BE2C (cell line): Measurements from ENCODE around the gene ATP13A1. TPM values are rescaled to one million over a fixed set of nuclear protein-coding genes. Genes with fewer than 3 reads are reported as not detected.
"Not testable (repeated sequence)": the region's sequence is repeated elsewhere in the genome, so short reads cannot be mapped to it uniquely, and the experiment has no call there.

Experiments used
- DNase-seq: peaks from one replicate; pipeline ENCODE4 v3.0.0-alpha.2; 2020
- H3K27me3 ChIP-seq: fragments of 250-450 bp; sonication (Bioruptor Pico); 2 replicates; pipeline ENCODE4 v1.5.1; 2020; ENCODE audit warnings: mild to moderate bottlenecking
- H3K36me3 ChIP-seq: fragments of 250-450 bp; sonication (Bioruptor Pico); 2 replicates; pipeline ENCODE4 v1.5.1; 2020; ENCODE audit warnings: mild to moderate bottlenecking
- H3K4me1 ChIP-seq: fragments of 250-450 bp; sonication (Bioruptor Pico); 2 replicates; pipeline ENCODE4 v1.5.1; 2020
- H3K4me3 ChIP-seq: 2 replicates; pipeline ENCODE4 v1.5.1; 2011; ENCODE audit warnings: low read depth, low read length
- H3K9me3 ChIP-seq: fragments of 250-450 bp; sonication (Bioruptor Pico); 2 replicates; pipeline ENCODE4 v1.5.1; 2020
- polyA plus RNA-seq: library from polyadenylated mRNA; unstranded; fragments of >200 nt; gene quantifications from one replicate; pipeline ENCODE4 v1.2.1, GENCODE V29; 2012; ENCODE audit warnings: low read depth, missing spikeins; ENCODE audit not compliant: insufficient read length, insufficient read depth
- TF ChIP-seq, protein P1 (sequence below): IDR thresholded peaks from 2 replicates; pipeline ENCODE4 v1.5.1; 2012; ENCODE audit warnings: mild to moderate bottlenecking, low read depth, low read length

Gene ATP13A1
- polyA plus RNA-seq = 185 TPM

DNA sequence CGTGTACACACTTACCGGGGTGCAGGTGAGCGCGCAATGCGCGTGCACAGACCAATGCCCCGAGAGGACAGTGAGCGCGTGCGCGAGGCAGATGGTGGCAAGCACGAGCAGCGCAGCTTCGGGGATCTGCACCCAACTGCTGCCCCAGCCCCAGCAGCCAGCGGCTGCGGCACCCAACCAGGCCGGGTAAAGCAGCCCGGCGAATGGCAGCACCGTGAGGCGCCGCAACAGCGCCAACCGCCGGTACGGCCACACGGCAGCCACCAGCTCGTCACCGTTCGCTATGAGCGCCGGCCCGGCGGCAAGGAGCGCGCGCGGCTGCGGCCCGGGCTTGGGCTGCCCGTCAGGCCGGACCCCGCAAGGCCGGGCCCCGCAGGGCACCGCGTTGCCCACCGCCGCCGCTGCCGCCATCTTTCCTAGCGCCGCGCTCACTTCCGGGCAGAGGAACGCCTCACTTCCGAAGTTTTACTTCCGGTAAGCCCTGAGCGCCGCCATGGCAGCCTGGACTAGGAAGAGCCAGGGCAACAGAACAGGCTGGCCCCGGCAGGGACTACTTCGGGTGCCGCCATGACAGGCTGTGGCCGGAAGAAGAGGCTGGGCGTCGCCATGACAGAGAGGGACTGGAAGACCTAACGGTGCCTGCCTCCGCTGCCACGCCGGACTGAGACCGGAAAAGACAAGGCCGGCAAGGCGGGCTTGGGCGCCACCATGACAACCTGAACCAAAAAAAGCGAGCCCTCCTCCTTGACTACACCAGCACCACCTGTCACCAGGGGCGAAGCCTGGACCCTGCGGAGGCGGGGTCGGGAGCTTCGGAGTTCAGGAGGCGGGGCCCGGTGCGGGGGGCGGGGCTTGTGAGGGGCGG, at the start of gene ATP13A1:
Gene ATP13A1, minus strand, starts transcription at position 421 of the 865 bp plus-strand sequence. Its CDS starts 10 bp downstream, at position 411.
- peak within 1 kb of the TSS; percentile 98 for H3K4me3 ChIP-seq
- H3K4me1 ChIP-seq = no peaks in the 10 kb centered on the region; the same call in 1 of the 2 replicates
- H3K9me3 ChIP-seq = no peaks in the 10 kb centered on the region
- peak; percentile 97 for DNase-seq
- peaks cover 23% of the 10 kb centered on the region for H3K36me3 ChIP-seq
- TF ChIP-seq, protein P1, sequence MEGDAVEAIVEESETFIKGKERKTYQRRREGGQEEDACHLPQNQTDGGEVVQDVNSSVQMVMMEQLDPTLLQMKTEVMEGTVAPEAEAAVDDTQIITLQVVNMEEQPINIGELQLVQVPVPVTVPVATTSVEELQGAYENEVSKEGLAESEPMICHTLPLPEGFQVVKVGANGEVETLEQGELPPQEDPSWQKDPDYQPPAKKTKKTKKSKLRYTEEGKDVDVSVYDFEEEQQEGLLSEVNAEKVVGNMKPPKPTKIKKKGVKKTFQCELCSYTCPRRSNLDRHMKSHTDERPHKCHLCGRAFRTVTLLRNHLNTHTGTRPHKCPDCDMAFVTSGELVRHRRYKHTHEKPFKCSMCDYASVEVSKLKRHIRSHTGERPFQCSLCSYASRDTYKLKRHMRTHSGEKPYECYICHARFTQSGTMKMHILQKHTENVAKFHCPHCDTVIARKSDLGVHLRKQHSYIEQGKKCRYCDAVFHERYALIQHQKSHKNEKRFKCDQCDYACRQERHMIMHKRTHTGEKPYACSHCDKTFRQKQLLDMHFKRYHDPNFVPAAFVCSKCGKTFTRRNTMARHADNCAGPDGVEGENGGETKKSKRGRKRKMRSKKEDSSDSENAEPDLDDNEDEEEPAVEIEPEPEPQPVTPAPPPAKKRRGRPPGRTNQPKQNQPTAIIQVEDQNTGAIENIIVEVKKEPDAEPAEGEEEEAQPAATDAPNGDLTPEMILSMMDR = no peak
- no peaks in the 10 kb centered on the region for H3K27me3 ChIP-seq

DNA sequence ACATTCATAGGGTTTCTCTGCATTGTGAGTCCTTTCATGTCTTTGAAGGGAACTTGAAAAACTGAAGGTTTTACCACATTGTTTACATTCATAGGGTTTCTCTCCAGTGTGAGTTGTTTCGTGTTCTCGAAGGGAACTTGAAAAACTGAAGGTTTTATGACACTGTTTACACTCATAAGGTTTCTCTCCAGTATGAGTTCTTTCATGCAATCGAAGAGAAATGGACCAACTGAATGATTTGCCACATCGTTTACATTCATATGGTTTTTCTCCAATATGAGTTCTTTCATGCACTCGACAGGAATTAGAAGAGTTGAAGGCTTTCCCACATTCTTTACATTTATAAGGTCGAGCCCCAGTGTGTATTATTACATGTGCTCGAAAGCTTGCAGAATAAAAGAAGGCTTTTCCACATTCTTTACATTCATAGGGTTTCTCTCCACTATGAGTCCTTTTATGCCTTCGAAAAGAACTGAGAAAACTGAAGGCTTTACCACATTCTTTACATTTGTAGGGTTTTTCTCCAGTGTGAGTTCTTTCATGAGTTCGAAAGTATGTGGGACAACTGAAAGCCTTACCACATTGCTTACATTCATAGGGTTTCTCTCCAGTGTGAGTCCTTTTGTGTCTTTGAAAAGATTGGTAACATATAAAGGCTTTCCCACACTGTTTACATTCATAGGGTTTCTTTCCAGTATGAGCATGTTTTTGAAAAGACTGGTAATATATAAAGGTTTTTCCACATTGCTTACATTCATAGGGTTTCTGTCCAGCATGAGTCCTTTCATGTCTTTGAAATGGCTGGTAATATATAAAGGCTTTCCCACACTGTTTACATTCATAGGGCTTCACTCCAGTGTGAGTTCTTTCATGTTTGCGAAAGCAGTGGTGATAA, 48.7 kb upstream of the ATP13A1 start:
- no peak overlapping the region for H3K4me3 ChIP-seq
- TF ChIP-seq, protein P1 = no peak
- peaks cover 32% of the 10 kb centered on the region for H3K9me3 ChIP-seq
- no peaks in the 10 kb centered on the region for H3K27me3 ChIP-seq
- no peak for DNase-seq
- peaks cover 38% of the 10 kb centered on the region for H3K36me3 ChIP-seq
- H3K4me1 ChIP-seq = no peaks in the 10 kb centered on the region

DNA sequence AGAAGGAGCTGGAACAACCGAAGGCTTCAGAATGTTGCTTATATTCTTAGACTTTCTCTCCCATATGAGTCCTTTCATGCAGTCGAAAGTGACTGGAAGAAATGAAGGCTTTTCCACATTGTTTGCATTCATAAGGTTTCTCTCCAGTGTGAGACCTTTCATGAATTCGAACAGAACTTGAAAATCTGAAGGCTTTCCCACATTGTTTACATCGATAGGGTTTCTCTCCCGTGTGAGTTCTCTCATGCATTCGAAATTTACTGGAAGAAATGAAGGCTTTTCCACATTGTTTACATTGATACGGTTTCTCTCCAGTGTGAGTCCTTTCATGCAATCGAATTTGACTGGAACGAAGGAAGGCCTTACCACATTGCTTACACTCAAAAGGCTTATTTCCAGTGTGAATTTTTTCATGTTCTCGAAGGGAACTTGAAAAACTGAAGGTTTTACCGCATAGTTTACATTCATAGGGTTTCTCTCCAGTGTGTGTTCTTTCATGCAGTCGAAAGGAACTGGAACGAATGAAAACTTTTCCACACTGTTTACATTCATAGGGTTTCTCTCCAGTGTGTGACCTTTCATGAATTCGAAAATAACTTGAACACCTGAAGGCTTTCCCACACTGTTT, 47.9 kb upstream of the ATP13A1 start:
- Histone ChIP-seq H3K9me3 (peaks cover 36% of the 10 kb centered on the region), H3K4me3 (no peak overlapping the region), H3K4me1 (no peaks in the 10 kb centered on the region), H3K36me3 (peaks cover 38% of the 10 kb centered on the region), H3K27me3 (no peaks in the 10 kb centered on the region)
- no peak for DNase-seq
- TF ChIP-seq, protein P1 = no peak

DNA sequence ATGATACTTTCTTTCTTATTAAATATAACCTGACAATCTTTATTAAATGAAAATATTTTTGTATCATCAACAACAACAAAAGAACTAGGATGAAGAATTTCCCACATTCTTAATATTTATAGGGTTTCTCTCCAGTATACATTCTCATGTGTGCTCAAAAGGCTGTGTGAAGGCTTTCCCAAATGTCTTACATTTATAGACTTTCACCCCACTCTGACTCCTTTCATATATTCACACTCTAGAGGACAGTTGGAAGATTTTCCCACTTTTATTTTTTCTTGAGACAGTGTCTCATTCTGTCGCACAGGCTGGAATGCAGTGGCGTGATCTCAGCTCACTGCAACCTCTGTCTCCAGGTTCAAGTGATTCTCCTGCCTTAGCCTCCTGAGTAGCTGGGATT, 47.0 kb upstream of the ATP13A1 start:
- TF ChIP-seq, protein P1 = no peak
- no peaks in the 10 kb centered on the region for H3K27me3 ChIP-seq
- peaks cover 38% of the 10 kb centered on the region for H3K36me3 ChIP-seq
- no peak for DNase-seq
- no peaks in the 10 kb centered on the region for H3K4me1 ChIP-seq
- peaks cover 36% of the 10 kb centered on the region for H3K9me3 ChIP-seq
- no peak overlapping the region for H3K4me3 ChIP-seq

DNA sequence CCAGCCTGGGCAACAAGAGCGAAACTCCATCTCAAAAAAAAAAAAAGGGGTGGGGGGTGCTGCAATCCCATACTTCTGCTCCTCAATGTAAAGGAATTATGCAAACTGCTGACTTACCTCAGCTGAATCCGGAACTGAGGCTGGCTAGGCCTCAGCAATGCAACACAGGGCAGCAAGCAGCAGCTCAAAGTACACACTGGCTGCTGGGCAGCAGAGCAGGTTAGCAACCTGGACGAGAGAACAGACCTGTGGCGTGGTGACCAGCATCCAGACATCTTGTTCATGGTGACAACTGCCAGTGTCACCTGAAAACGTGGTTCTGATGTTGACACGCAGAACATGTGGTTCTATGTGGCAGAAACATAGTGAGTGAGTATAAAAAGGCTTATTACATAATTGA, 41.4 kb upstream of the ATP13A1 start:
- TF ChIP-seq, protein P1 = no peak
- peaks cover 7% of the 10 kb centered on the region for H3K36me3 ChIP-seq
- peaks cover 13% of the 10 kb centered on the region for H3K9me3 ChIP-seq
- H3K27me3 ChIP-seq = no peaks in the 10 kb centered on the region
- no peak overlapping the region for H3K4me3 ChIP-seq
- DNase-seq = no peak
- H3K4me1 ChIP-seq = no peaks in the 10 kb centered on the region

DNA sequence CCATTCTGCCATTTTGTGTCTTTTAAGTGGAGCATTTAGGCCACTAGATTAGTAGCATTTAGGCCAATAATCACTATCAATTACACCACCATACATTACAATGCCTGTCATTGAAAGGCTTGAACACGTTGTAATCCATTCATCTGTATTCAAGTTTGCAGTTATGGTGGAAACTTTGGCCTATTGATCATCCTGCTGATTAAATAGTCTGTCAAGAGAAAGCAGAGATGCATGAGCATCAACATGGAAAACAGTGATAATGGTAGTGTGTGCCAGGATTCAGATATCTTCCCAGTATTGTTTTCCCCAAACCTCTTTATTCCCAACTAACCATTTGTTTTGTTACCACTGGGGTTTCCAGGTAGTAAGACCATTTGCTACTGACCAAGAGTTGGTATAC, 37.0 kb upstream of the ATP13A1 start:
- H3K4me3 ChIP-seq, H3K27me3 ChIP-seq, H3K9me3 ChIP-seq, H3K4me1 ChIP-seq, H3K36me3 ChIP-seq, DNase-seq: not testable (repeated sequence)
